ENCODE data around the gene GPR21. TPM values are rescaled to one million over a fixed set of nuclear protein-coding genes. Genes with fewer than 3 reads are reported as not detected.

Gene GPR21
- total RNA-seq, 2 experiments from 2014 or later: 0.74 to 0.89 TPM

GRCh38 chr9:123084256-123084655 lies 50.8 kb downstream of the GPR21 start:
- ATAC-seq (ENCODE audit: poor library complexity): no peak
- no peak overlapping the region for H3K4me3 Mint-ChIP-seq
- POLR2A ChIA-PET: no interaction called here
- no peaks in the 10 kb centered on the region for H3K4me1 Mint-ChIP-seq (ENCODE audit: low read depth)
- no peak overlapping the region for H3K4me3 ChIP-seq (ENCODE audit: low read length)
- no peaks in the 10 kb centered on the region for H3K4me1 ChIP-seq (ENCODE audit: insufficient read depth, low read length)
- no peaks in the 10 kb centered on the region for H3K9me3 Mint-ChIP-seq
- no peak for DNase-seq
- H3K27me3 ChIP-seq (ENCODE audit: control insufficient read depth in 1 of 2, insufficient read depth in 2 of 2, low read length in 2 of 2): no peaks in the 10 kb centered on the region
- no peak overlapping the region for H3K27ac Mint-ChIP-seq
- no peaks in the 10 kb centered on the region for H3K9me3 ChIP-seq (ENCODE audit: control insufficient read depth in 1 of 2, insufficient read depth in 1 of 2, low read length in 2 of 2)
- peaks cover 87% of the 10 kb centered on the region for H3K36me3 Mint-ChIP-seq (ENCODE audit: low read depth)
- no peak for TF ChIP-seq CTCF (IDR thresholded peaks at IDR 0.05)
- intact Hi-C loops (cut with DNase I, micrococcal nuclease): loop anchor here (5.0 to 10.0 kb wide), 2 partner anchors 141 to 143 kb away; no protein-coding TSS in a partner anchor
- H3K36me3 ChIP-seq (ENCODE audit: insufficient read depth, low read length): peaks cover 56% of the 10 kb centered on the region
- CTCF ChIA-PET: interaction anchor here (2.3 kb wide), 1 partner anchor 266 kb away, joined by 10 read pairs; no protein-coding TSS in a partner anchor
- H3K27ac ChIP-seq (ENCODE audit: low read depth in 1 of 2, low read length in 2 of 2): no peak overlapping the region
- no peaks in the 10 kb centered on the region for H3K27me3 Mint-ChIP-seq

Other genes starting within 250 kb of the GPR21 start
- gene OR5C1, start 244.7 kb upstream of the GPR21 start, total RNA-seq: not detected
- gene OR1K1, start 233.5 kb upstream of the GPR21 start, total RNA-seq: not detected
- gene PDCL, start 205.1 kb upstream of the GPR21 start, total RNA-seq: 10 to 100 TPM; 26.6 to 27.3 TPM
- 10 to 100 TPM; 85.2 to 86.8 TPM for gene RC3H2, start 128.3 kb upstream of the GPR21 start, total RNA-seq
- 1 to 10 TPM; 3.6 to 3.9 TPM for gene ZBTB6, start 120.3 kb upstream of the GPR21 start, total RNA-seq
- 1 to 10 TPM; 4.8 to 6.0 TPM for gene ZBTB26, start 102.2 kb upstream of the GPR21 start, total RNA-seq
- 10 to 100 TPM; 20.6 to 24.9 TPM for gene RABGAP1, start 92.6 kb upstream of the GPR21 start, total RNA-seq
- gene STRBP, start 234.9 kb downstream of the GPR21 start, total RNA-seq: 10 to 100 TPM; 10.9 to 12.0 TPM

Data from CD4-positive, alpha-beta T cell (primary cell).